GM11168 (cell line): ENCODE data around the gene UGT1A4.
"Not testable (repeated sequence)": the region's sequence is repeated elsewhere in the genome, so short reads cannot be mapped to it uniquely, and the experiment has no call there.

Experiments used
- in situ Hi-C: fragments of 300-500 bp; cut with MboI; formaldehyde crosslinking; loops from one replicate; pipeline ENCODE4 v1.12.0; 2022; ENCODE audit warnings: low sequenced_read_pairs; ENCODE audit not compliant: unreplicated experiment

UGT1A4 gene

DNA sequence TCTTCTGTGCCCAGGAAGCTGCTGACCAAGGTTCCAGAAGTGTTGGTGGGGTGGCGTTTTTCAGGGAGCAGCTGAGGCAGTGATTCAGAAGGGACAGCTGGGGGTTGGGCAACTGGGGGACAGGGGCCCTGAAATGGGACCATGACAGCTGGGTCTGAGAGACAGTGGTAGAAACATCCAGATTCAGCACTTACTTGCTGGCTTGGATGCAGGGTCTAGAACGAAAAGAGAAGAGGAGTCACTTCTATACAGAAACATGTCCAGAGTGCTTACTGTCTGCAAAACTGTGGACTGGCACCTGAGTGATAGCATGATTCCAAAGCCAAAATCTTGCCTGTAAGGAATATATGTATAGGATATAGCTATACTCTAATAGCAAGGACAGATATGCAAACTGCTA is 27.3 kb downstream of the UGT1A4 start:
- in situ Hi-C loops: not testable (repeated sequence)

DNA sequence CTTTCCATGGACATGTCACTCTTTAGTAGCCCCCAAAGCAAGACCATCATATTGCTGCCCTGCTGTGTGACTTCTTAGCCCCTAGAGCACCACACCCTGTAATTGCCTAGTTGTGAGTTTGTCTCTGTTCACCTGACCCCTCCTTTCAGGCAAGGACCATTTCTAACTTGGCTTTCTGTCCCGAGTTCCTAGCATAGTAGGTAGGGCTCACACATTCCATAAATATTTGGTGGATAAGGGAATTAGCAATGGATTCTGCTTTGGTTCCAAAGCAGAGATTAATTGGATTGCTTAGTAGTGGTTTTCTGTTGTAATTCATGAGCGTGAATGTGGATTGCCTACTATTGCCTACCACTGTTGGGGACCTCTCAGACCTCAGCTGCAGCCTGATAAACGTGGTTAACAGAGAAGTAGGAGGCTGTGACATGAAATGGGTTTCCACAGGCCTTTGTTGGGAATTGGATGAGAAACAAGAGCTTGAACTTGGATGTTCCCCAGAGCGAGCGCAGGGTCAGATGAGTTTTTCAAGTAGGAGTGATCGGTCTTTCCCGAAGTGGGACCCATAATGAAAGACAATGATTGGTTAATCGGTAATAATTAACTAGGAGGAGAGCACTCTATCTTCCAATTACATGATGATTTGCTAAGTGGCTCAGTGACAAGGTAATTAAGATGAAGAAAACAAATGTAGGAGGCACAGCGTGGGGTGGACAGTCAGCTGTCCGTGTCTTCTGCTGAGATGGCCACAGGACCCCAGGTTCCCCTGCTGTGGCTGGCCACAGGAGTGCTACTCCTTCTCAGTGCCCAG is 28.1 kb downstream of the UGT1A4 start:
- in situ Hi-C loops: no loop called here

DNA sequence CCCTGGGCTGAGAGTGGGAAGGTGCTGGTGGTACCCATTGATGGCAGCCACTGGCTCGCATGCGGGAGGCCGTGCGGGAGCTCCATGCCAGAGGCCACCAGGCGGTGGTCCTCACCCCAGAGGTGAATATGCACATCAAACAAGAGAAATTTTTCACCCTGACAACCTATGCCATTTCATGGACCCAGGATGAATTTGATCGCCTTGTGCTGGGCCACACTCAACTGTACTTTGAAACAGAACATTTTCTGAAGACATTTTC is 28.7 kb downstream of the UGT1A4 start:
- in situ Hi-C loops: no loop called here

DNA sequence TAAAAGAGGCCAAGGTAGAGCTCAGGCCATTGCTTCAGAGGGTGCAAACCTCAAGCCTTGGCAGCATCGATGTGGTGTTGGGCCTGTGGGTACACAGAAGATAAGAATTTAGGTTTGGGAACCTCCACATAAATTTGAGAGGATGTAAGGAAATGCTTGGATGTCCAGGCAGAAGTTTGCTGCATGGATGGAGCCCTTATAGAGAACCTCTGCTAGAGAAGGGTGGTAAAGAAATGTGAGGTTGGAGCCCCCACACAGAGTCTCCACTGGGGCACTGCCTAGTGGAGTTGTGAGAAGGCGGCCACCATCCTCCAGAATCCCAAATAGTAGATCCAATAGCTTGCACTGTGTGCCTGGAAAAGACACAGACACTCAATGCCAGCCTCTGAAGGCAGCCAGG is 32.2 kb downstream of the UGT1A4 start:
- in situ Hi-C loops: not testable (repeated sequence)

DNA sequence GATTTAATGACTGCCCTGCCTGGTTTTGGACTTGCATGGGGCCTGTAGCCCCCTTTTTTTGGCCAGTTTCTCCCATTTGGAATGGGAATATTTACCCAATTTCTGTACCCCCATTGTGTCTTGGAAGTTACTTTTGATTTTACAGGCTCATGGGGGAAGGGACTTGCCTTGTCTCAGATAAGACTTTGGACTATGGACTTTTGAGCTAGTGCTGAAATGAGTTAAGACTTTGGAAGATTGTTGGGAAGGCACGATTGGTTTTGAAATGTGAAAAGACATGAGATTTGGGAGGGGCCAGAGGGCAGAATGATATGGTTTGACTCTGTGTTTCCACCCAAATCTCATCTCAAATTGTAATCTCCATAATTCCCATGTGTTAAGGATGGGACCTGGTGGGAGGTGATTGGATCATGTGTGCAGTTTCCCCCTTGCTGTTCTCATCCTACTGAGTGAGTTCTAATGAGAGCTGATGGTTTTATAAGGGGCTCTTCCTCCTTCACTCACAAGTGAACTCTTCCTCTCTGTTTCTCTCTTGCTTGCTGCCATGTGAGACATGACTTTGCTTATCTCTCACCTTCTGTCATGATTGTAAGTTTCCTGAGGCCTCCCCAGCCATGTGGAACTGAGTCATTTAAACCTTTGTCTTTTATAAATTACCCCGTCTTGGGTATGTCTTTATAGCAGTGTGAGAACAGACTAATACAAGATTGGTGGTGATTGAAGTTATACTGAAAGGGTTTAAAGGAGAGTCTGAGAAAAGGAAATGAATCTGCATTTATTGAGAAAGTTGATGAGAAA is 32.9 kb downstream of the UGT1A4 start:
- in situ Hi-C loops: not testable (repeated sequence)

DNA sequence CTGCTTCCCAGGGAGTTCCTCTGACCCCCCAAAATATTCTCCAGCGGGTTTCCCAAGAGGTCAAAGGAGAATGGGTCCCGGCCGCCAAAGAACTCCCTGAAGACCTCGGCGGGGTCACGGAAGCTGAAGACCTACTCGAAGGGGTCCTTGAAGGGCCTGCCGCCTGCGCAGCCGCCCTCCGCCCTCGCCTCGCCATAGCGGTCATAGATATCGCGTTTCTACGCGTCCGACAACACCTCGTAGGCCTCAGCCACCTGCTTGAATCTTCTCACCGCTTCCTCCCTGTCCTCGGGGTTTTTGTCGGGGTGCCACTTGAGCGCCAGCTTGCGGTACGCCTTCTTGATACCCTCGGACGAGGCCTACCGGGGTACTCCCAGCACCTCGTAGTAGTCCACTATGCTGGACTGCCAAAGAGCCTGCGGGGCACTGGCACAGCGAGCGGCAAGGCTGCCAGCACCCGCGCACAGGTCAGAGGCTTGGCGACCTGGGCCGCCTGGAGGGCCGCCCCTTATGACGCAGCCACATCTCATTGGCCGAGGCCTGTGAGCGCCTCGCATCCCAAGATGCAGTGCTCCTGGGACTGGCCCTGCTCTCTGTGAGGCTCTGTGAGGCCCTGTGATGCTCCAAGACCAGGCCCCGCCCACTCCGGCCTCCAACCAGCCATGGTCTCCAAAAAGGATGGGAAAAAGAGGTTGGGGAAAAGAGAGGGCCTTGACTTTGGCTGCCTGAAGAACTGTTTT is 36.5 kb downstream of the UGT1A4 start:
- in situ Hi-C loops: no loop called here

DNA sequence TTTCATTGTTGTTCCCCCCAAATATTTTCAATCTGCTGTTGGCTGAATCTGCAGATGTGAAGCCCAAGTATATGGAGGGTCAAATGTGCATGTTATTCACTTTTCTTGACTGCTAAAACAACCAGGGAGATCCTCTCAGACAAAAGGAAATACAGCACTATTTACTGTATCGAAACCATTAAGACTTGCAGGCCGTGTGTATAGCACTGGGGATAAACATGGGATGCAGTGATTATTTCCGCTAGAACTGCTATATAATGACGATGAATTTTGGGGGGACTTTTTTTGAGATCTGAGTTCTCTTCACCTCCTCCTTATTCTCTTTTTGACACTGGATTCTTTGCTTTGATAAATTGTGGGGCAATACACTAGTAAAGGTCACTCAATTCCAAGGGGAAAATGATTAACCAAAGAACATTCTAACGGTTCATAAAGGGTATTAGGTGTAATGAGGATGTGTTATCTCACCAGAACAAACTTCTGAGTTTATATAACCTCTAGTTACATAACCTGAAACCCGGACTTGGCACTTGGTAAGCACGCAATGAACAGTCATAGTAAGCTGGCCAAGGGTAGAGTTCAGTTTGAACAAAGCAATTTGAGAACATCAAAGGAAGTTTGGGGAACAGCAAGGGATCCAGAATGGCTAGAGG is 38.0 kb downstream of the UGT1A4 start:
- in situ Hi-C loops: no loop called here

DNA sequence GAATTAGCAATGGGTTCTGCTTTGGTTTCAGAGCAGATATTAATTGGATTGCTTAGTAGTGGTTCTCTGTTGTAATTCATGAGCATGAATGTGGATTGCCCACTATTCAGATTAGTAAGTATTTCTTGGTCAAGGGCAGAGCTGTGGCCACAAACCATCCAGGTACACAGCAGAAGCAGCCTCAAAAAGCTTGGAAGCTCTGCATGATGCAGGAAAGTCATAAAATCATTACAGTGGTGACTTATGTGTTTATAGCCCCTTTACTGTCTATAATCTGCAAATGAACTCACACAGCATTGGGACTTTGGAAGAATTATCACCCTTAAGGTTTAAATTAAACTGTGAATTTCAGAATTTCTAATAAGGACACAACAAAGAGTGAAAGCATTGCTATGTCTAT is 39.6 kb downstream of the UGT1A4 start:
- in situ Hi-C loops: no loop called here

DNA sequence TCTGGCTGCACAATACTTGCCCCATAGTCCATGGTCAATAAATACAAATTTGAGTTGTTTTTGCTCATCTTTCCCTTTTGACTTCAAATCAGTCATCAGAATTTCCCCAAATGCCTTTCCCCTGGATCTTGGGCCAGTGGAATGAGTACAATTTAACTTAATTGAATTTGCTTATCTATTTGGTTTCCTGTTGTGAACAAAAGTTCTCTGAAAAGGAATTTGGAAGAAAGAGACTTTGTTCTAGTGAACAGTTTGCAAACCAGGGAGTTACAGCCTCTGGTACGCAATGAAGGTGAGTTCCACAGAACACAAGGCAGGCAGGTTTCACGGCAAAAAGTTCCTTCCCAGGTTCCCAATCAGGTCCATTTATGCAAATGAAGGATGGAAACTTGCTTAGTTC is 40.3 kb downstream of the UGT1A4 start:
- in situ Hi-C loops: no loop called here

DNA sequence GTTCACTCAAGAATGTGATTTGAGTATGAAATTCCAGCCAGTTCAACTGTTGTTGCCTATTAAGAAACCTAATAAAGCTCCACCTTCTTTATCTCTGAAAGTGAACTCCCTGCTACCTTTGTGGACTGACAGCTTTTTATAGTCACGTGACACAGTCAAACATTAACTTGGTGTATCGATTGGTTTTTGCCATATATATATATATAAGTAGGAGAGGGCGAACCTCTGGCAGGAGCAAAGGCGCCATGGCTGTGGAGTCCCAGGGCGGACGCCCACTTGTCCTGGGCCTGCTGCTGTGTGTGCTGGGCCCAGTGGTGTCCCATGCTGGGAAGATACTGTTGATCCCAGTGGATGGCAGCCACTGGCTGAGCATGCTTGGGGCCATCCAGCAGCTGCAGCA is 41.5 kb downstream of the UGT1A4 start, which contains the start of gene UGT1A1:
TSS of gene UGT1A1 (plus strand) at position 228 of the 400 bp plus-strand sequence. CDS start at position 246, 18 bp downstream.
- in situ Hi-C loops: no loop called here

DNA sequence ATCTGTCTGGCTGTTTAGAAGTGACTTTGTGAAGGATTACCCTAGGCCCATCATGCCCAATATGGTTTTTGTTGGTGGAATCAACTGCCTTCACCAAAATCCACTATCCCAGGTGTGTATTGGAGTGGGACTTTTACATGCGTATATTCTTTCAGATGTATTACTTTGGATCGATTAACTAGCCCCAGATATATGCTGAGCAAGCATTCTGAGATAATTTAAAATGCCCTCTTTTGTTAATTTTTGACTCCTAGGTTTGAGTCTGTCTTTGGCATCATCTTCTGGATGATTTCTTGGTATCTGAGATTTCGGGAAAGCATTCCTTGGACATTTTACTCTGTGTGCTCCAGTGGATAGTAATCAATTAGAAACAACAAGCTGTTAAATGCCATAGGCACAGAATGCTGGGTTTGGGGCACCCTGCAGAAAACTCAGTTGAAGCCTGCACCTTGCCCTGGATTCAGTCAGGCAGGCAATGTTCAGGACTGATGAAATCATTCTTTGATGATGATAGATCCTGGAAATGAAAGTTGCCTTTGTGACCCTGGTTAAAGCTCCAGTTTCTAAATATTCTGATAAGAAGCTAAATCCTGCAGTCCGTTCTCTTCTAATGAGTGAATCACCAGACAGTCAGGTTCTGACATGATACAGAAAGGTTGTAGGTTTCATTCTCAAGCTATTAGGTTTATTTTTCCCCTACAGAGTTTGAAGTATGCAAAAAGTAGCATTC is 42.7 kb downstream of the UGT1A4 start:
- in situ Hi-C loops: no loop called here

DNA sequence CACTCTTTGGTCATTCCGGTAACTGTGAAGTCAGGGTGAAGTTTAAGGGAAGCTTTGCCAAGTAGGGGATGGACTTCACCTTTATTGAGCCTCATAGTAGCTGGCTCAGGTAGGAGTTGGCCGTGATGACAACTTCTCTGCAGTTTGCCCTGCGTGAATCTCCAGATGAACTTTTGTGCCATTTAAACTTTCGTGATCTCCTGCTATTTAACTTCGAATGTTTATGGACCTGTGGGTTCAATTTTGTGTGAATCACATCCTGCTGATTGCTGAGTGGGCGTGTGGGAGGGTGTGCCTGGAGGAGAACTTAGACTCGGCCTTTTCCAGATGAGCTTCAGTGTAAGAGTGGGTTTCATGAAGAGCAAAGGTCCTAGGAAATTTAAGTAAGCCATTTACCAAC is 45.7 kb downstream of the UGT1A4 start:
- in situ Hi-C loops: no loop called here

DNA sequence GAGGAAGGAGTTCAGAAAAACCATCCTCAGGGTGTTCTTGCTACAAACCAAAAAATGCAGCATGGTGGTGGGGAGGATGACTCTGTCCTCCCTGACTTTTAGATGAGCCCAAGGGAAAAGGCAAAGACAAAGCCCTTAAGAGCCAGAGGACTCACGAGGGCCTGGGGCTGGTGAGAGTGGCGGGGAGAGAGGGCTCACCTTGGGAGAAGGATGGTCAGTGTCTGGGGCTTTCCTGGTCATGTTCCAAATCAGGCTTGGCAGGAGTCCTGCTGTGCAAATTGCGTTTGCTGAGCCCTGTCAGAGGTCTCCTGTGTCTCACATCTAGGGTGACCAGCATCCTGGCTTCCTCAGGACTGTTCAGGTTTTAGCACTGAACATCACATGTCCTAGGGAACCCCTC is 46.2 kb downstream of the UGT1A4 start:
- in situ Hi-C loops: no loop called here

DNA sequence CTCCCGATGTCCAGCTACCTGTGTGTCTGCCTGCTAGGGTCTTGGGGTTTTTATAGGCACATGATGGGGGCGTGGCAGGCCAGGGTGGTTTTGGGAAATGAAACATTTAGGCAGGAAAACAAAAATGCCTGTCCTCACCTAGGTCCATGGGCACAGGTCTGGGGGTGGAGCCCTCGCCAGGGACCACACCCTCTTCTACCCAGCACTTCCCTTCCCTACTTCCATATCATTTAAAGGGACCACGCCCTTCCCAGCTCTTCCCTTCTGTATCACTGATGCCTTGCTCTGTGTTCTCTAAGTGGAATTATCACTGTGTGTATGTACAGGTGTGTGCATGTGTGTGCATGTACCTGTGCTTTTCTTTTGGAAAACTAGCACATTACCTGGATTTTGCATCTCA is 47.9 kb downstream of the UGT1A4 start:
- in situ Hi-C loops: no loop called here

DNA sequence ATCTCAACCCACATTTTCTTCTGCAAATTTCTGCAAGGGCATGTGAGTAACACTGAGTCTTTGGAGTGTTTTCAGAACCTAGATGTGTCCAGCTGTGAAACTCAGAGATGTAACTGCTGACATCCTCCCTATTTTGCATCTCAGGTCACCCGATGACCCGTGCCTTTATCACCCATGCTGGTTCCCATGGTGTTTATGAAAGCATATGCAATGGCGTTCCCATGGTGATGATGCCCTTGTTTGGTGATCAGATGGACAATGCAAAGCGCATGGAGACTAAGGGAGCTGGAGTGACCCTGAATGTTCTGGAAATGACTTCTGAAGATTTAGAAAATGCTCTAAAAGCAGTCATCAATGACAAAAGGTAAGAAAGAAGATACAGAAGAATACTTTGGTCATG is 49.5 kb downstream of the UGT1A4 start:
- in situ Hi-C loops: no loop called here

DNA sequence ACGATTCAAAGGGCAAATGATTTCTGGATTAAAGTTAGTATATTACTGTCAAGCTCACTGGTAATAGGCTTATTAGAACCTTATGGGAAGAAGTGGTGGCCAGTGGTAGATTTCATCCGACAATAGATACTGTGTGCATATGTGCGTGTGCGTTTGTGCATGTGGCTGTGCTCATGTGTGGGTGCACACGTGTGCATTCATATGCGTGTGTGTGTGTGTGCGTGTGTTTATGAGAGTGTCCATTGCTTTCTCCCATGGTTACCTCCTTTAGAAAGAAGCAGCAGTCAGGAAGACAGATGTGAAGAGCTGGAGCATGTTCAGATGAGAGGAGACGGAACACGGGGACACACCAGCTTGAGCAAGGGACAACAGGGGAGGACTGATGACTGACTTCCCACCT is 50.7 kb downstream of the UGT1A4 start:
- in situ Hi-C loops: no loop called here

DNA sequence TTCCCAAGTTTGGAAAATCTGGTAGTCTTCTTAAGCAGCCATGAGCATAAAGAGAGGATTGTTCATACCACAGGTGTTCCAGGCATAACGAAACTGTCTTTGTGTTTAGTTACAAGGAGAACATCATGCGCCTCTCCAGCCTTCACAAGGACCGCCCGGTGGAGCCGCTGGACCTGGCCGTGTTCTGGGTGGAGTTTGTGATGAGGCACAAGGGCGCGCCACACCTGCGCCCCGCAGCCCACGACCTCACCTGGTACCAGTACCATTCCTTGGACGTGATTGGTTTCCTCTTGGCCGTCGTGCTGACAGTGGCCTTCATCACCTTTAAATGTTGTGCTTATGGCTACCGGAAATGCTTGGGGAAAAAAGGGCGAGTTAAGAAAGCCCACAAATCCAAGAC is 53.6 kb downstream of the UGT1A4 start:
- in situ Hi-C loops: no loop called here

DNA sequence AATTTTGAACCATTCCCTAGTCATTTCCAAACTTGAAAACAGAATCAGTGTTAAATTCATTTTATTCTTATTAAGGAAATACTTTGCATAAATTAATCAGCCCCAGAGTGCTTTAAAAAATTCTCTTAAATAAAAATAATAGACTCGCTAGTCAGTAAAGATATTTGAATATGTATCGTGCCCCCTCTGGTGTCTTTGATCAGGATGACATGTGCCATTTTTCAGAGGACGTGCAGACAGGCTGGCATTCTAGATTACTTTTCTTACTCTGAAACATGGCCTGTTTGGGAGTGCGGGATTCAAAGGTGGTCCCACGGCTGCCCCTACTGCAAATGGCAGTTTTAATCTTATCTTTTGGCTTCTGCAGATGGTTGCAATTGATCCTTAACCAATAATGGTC is 54.0 kb downstream of the UGT1A4 start:
- in situ Hi-C loops: no loop called here

DNA sequence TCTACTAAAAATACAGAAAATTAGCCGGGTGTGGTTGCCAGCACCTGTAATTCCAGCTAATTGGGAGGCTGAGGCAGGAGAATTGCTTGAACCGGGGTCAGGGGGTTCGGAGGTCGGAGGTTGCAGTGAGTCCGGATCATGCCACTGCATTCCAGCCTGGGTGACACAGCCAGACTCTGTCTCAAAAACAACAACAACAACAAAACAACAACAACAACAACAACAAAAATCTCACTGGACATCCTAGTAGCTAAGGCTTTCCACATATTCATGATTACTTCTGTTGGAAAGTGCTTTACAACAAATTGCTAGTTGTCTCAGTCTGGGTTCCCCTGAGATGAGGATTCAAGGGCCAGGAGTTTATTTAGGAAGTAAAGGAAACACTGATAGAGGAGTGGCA is 55.3 kb downstream of the UGT1A4 start:
- in situ Hi-C loops: no loop called here

DNA sequence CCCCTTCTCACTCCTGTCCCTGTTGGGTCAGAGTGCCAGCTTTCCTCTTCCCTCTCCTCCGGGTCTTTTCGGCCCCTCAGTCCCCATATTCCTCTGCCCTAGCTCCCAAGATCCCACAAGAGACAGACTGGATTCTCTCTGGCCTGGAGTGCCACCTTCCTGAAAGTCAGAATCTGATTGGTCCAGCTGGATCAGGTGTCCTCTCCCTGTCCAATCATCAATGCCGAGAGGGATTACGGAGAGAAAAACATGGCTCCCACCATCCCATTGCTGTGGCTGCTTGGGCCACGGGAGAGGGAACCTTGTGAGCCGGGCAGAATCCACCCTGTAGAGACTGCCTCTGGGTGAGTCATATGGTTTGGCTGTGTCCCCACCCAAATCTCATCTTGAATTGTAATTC is 56.9 kb downstream of the UGT1A4 start:
- in situ Hi-C loops: no loop called here
